GM12801 (cell line): ENCODE results near the gene TMEM158.

ENCODE experiments used
- CTCF ChIP-seq: IDR thresholded peaks from one replicate; pipeline ENCODE4 v1.5.1; 2011; ENCODE audit warnings: control low read depth; ENCODE audit not compliant: insufficient read length; ENCODE audit errors: extremely low read depth

The TMEM158 gene

DNA sequence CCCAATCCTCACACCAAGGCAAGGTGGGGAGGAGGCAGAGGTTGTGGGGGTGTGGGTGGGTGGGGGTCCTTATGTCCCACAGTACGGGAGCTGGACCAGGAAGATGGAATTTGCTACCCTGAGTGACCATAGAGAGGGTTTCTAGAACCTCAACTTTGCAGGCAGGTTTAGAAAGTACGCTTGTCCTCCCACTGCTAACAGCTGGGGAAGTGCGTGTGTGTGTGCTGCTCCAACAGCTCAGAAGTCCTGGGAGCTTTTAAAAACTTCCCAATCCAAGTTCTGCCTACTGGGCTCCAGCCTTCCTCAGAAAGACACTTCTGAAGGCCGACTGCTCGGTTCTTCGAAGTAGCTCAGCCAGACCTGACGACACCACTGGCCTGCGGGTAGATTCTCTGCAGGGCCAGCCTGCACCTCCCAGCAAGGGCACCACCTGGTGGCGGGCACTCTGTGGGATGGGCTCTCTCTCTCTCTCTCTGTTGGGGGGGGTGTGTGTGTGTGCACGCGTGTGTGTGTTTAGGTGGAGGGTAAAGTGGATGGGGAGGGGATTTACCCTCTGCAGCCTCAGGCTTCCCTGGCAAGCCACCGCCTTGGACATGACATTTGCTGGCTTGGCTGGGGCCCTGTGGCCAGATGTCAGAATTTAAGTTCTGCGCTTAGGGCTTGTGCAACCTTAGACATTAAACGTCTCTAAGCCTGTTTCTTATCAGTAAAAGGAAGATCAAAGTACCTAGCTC is 15.6 kb downstream of the TMEM158 start:
- TF ChIP-seq CTCF, result no peak

- TF ChIP-seq CTCF, result no peak
Measured at GRCh38 chr3:45209526-45209925, 16.6 kb downstream of the TMEM158 start.

DNA sequence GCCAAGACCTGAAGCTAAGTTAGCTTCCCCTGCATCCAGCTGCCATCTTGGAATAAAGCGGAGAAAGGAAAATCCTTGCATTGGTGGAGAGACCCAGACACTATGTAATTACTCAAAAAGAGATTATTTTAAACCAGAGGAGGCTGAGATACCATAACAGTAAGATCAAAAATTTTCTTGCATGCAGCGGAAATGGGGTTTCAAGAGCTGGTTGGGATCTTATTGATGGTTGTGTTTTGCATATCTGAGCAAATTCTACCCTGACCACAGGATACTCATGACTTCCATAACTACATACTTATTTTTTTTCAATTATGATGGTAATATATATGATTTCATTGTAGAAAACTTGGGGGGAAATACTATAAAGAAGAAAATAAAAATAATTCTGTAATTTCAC is 17.5 kb downstream of the TMEM158 start:
- TF ChIP-seq CTCF, result no peak

GRCh38 chr3:45207446-45207845 is 18.6 kb downstream of the TMEM158 start:
- TF ChIP-seq CTCF, result no peak

GRCh38 chr3:45205126-45205525 is 21.0 kb downstream of the TMEM158 start:
- no peak for TF ChIP-seq CTCF

- TF ChIP-seq CTCF, result no peak
Measured at GRCh38 chr3:45204136-45204535, 22.0 kb downstream of the TMEM158 start.

- no peak for TF ChIP-seq CTCF
Measured at GRCh38 chr3:45199837-45200648, 26.0 kb downstream of the TMEM158 start.
